ENCODE results near the gene SRGAP2C.
A peak's percentile ranks its signal among the peaks of the same experiment; 100 is the strongest.
"Not testable (repeated sequence)": the region's sequence is repeated elsewhere in the genome, so short reads cannot be mapped to it uniquely, and the experiment has no call there.

Gene SRGAP2C

GRCh38 chr1:121184290-121185127 is at the start of gene SRGAP2C, which contains the start of gene FAM72B:
SRGAP2C (plus strand) TSS chr1:121184975; CDS start chr1:121187447, 2,472 bp downstream.
FAM72B (minus strand) TSS chr1:121184340; CDS start chr1:121183489, 851 bp downstream.
- peak; percentile 84 to 90 for DNase-seq (ENCODE audit: low read depth in 2 of 2)

GRCh38 chr1:121140393-121140792 is 44.4 kb upstream of the SRGAP2C start:
- DNase-seq (ENCODE audit: low read depth in 2 of 2): not testable (repeated sequence)

GRCh38 chr1:121148489-121149190 is 36.1 kb upstream of the SRGAP2C start:
- DNase-seq (ENCODE audit: low read depth in 2 of 2): not testable (repeated sequence)

- not testable (repeated sequence) for DNase-seq (ENCODE audit: low read depth in 2 of 2)
These were observed 33.5 kb upstream of the SRGAP2C start for GRCh38 chr1:121151294-121151693.

GRCh38 chr1:121152788-121153187 is 32.0 kb upstream of the SRGAP2C start:
- DNase-seq (ENCODE audit: low read depth in 2 of 2): not testable (repeated sequence)

GRCh38 chr1:121154811-121155210 is 30.0 kb upstream of the SRGAP2C start:
- DNase-seq (ENCODE audit: low read depth in 2 of 2): not testable (repeated sequence)

- not testable (repeated sequence) for DNase-seq (ENCODE audit: low read depth in 2 of 2)
These were observed 29.0 kb upstream of the SRGAP2C start for GRCh38 chr1:121155671-121156358.

GRCh38 chr1:121156958-121157603 is 27.7 kb upstream of the SRGAP2C start:
- DNase-seq (ENCODE audit: low read depth in 2 of 2): not testable (repeated sequence)

- DNase-seq (ENCODE audit: low read depth in 2 of 2): not testable (repeated sequence)
These were observed 27.2 kb upstream of the SRGAP2C start for GRCh38 chr1:121157609-121158008.

- DNase-seq (ENCODE audit: low read depth in 2 of 2): not testable (repeated sequence)
These were observed 24.7 kb upstream of the SRGAP2C start for GRCh38 chr1:121160118-121160517.

GRCh38 chr1:121161199-121161901 is 23.4 kb upstream of the SRGAP2C start:
- DNase-seq (ENCODE audit: low read depth in 2 of 2): not testable (repeated sequence)

- not testable (repeated sequence) for DNase-seq (ENCODE audit: low read depth in 2 of 2)
These were observed 20.7 kb upstream of the SRGAP2C start for GRCh38 chr1:121163850-121164757.

- not testable (repeated sequence) for DNase-seq (ENCODE audit: low read depth in 2 of 2)
These were observed 19.5 kb upstream of the SRGAP2C start for GRCh38 chr1:121165296-121165695.

GRCh38 chr1:121167225-121167738 is 17.5 kb upstream of the SRGAP2C start:
- DNase-seq (ENCODE audit: low read depth in 2 of 2): not testable (repeated sequence)

GRCh38 chr1:121168152-121168668 is 16.6 kb upstream of the SRGAP2C start:
- not testable (repeated sequence) for DNase-seq (ENCODE audit: low read depth in 2 of 2)

GRCh38 chr1:121176649-121177048 is 8.1 kb upstream of the SRGAP2C start:
- not testable (repeated sequence) for DNase-seq (ENCODE audit: low read depth in 2 of 2)

GRCh38 chr1:121178197-121178596 is 6.6 kb upstream of the SRGAP2C start:
- DNase-seq (ENCODE audit: low read depth in 2 of 2): not testable (repeated sequence)

GRCh38 chr1:121183867-121184266 is 908 bp upstream of the SRGAP2C start:
- DNase-seq (ENCODE audit: low read depth in 2 of 2): not testable (repeated sequence)

- not testable (repeated sequence) for DNase-seq (ENCODE audit: low read depth in 2 of 2)
These were observed 449 bp downstream of the SRGAP2C start for GRCh38 chr1:121185140-121185708.

All from stimulated activated CD4-positive, alpha-beta T cell treated with anti-CD3 and anti-CD28 coated beads, Interleukin-15, amount 100 ng/mL, for 48 hours (primary cell).